Memory B cell (primary cell): ENCODE results near the gene OGG1.
A peak's percentile ranks its signal among the peaks of the same experiment; 100 is the strongest.

ENCODE experiments used
- ATAC-seq: fragments of 150-1000 bp; cut with Tn5 transposase; 2 replicates; pipeline ENCODE4 v1.10.0; 2021; ENCODE audit warnings: low read depth, mild to moderate bottlenecking, moderate library complexity
- DNase-seq, 2 donors: peaks; one replicate each; pipeline ENCODE4 v3.0.0; 2022; ENCODE audit warnings: low spot score in 2 of 2
- H3K27ac Mint-ChIP-seq: one replicate; pipeline ENCODE4 v1.8.0; 2022; ENCODE audit warnings: mild to moderate bottlenecking, moderate library complexity, mixed read lengths
- H3K27me3 Mint-ChIP-seq: one replicate; pipeline ENCODE4 v1.8.0; 2022; ENCODE audit warnings: mixed read lengths
- H3K36me3 Mint-ChIP-seq: one replicate; pipeline ENCODE4 v1.8.0; 2022; ENCODE audit warnings: mild to moderate bottlenecking, mixed read lengths
- H3K4me1 Mint-ChIP-seq: one replicate; pipeline ENCODE4 v1.8.0; 2022; ENCODE audit warnings: mixed read lengths
- H3K4me3 Mint-ChIP-seq: one replicate; pipeline ENCODE4 v1.8.0; 2022; ENCODE audit warnings: mild to moderate bottlenecking, moderate library complexity, mixed read lengths
- H3K9me3 Mint-ChIP-seq: one replicate; pipeline ENCODE4 v1.8.0; 2022; ENCODE audit warnings: mixed read lengths

OGG1 gene

DNA sequence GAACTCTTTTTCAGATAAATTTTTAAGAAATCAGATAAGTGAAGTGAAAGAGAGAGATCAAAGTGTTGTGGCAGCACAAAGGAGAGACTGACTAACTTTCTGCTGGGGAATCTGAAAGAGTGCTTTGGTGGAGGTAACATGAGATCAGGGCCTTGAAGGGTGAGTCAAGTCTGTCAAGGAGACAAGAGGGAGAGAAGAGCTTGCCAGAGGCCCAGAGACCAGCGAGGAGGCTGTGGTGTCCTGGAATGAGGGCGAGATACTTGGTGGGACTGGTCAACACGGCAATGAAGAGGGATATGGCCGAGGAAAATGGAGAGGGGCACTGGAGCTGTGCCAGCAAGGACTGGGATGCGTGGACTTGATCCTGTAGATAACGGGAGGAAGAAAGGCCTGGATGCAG is 38.0 kb downstream of the OGG1 start:
- peak overlapping the region; percentile 14 for H3K27ac Mint-ChIP-seq
- peaks cover 32% of the 10 kb centered on the region for H3K36me3 Mint-ChIP-seq
- H3K9me3 Mint-ChIP-seq: no peaks in the 10 kb centered on the region
- H3K27me3 Mint-ChIP-seq: no peaks in the 10 kb centered on the region
- ATAC-seq: no peak
- DNase-seq: no peak
- no peak overlapping the region for H3K4me3 Mint-ChIP-seq
- peaks cover 26% of the 10 kb centered on the region for H3K4me1 Mint-ChIP-seq

DNA sequence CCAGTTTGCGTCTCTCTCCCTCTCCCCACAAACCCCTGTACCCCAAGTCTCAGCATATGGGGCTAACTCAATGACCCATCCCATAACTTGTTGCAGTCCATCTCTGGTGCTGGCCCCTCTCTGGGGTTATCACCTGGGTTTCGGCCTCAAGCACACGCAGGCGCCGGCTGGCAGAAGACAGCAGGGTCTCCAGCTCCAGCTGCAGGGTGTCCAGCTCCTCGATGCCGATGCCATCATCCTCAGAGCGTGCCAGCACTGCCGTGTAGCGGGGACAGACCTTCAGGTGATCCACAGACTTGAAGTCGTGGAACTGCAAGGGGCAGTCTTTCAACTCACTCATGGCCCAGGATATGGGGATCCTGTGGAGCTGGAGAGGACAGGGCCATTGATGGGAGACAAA is 41.4 kb downstream of the OGG1 start:
- H3K4me3 Mint-ChIP-seq: peak overlapping the region; percentile 1
- H3K4me1 Mint-ChIP-seq: peaks cover 40% of the 10 kb centered on the region
- peaks cover 34% of the 10 kb centered on the region for H3K36me3 Mint-ChIP-seq
- no peaks in the 10 kb centered on the region for H3K27me3 Mint-ChIP-seq
- no peaks in the 10 kb centered on the region for H3K9me3 Mint-ChIP-seq
- no peak overlapping the region for H3K27ac Mint-ChIP-seq
- no peak for ATAC-seq
- no peak for DNase-seq

GRCh38 chr3:9791790-9792404 is 42.1 kb downstream of the OGG1 start:
- Mint-ChIP-seq H3K27me3 (no peaks in the 10 kb centered on the region), H3K4me3 (peak overlapping the region; percentile 96), H3K9me3 (no peaks in the 10 kb centered on the region), H3K36me3 (peaks cover 33% of the 10 kb centered on the region), H3K4me1 (peaks cover 44% of the 10 kb centered on the region), H3K27ac (peak overlapping the region; percentile 98)
- ATAC-seq (no peak), DNase-seq (no peak)

DNA sequence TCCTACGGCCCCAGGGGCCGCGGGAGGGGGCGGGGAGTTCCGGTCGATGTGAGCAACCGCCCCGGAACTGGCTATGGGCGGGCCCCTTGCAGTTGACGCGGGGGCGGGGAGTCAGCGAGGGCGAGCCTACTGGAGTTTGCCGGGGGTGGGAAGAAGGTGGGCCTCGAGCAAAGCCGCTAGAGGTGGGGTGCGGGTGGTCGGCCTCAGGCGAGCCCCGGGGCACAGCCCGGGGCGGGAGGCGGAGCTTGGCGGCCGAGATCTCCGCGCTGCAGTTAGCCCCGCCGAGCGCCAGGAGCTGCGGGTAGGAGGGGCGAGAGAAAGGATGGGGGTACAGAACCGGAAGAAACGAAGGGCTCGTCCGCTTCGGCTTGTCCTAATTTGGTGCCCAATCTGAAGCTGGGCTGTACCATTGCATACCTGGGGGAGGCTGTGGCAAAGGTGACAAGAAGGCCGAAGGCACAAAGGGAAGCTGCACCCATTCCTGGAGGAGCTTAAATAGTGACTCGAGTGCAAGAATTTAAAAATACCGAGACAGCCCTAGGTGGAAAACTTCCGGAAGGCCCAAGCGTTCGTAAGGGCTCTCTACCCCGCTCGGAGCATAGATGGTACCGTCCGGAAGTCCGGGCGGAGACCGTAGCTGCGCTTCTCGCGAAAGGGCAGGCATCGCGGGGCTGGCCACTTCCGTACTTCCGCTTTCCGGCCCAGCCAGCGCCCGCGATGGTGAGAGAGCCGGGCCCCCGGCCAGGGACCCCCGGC is 42.8 kb downstream of the OGG1 start, which contains the start of the genes ARPC4 and TADA3:
Gene ARPC4, plus strand, starts transcription at position 678 of the 756 bp plus-strand sequence. Its CDS starts 40 bp downstream, at position 718.
Gene TADA3, minus strand, starts transcription at position 69 of the 756 bp plus-strand sequence. CDS start 1,007 bp downstream, outside the sequence.
- Mint-ChIP-seq H3K9me3 (no peaks in the 10 kb centered on the region), H3K36me3 (peaks cover 33% of the 10 kb centered on the region), H3K4me1 (peaks cover 48% of the 10 kb centered on the region), H3K4me3 (peak within 1 kb of the TSS; percentile 96), H3K27me3 (no peaks in the 10 kb centered on the region), H3K27ac (peak within 1 kb of the TSS; percentile 98)
- peak; percentile 89 to 90 for DNase-seq
- ATAC-seq: peak; percentile 73

GRCh38 chr3:9793161-9793781 is 43.5 kb downstream of the OGG1 start:
- Mint-ChIP-seq H3K4me1 (peaks cover 48% of the 10 kb centered on the region), H3K36me3 (peaks cover 34% of the 10 kb centered on the region), H3K9me3 (no peaks in the 10 kb centered on the region), H3K27ac (peak overlapping the region; percentile 98), H3K4me3 (peak overlapping the region; percentile 96), H3K27me3 (no peaks in the 10 kb centered on the region)
- DNase-seq (no peak), ATAC-seq (no peak)

GRCh38 chr3:9794400-9794799 is 44.6 kb downstream of the OGG1 start:
- peaks cover 45% of the 10 kb centered on the region for H3K4me1 Mint-ChIP-seq
- H3K27ac Mint-ChIP-seq: peak overlapping the region; percentile 98
- peaks cover 30% of the 10 kb centered on the region for H3K36me3 Mint-ChIP-seq
- no peaks in the 10 kb centered on the region for H3K27me3 Mint-ChIP-seq
- H3K4me3 Mint-ChIP-seq: peak overlapping the region; percentile 96
- H3K9me3 Mint-ChIP-seq: no peaks in the 10 kb centered on the region
- no peak for ATAC-seq
- no peak for DNase-seq

- H3K4me3 Mint-ChIP-seq: peak overlapping the region; percentile 54
- DNase-seq (peak in 1 of 2 donors; percentile 63), ATAC-seq (peak; percentile 61)
- no peaks in the 10 kb centered on the region for H3K27me3 Mint-ChIP-seq
- peak overlapping the region; percentile 98 for H3K27ac Mint-ChIP-seq
- peaks cover 25% of the 10 kb centered on the region for H3K36me3 Mint-ChIP-seq
- H3K9me3 Mint-ChIP-seq: no peaks in the 10 kb centered on the region
- H3K4me1 Mint-ChIP-seq: peaks cover 42% of the 10 kb centered on the region
Measured at GRCh38 chr3:9795207-9795606, 45.5 kb downstream of the OGG1 start.

DNA sequence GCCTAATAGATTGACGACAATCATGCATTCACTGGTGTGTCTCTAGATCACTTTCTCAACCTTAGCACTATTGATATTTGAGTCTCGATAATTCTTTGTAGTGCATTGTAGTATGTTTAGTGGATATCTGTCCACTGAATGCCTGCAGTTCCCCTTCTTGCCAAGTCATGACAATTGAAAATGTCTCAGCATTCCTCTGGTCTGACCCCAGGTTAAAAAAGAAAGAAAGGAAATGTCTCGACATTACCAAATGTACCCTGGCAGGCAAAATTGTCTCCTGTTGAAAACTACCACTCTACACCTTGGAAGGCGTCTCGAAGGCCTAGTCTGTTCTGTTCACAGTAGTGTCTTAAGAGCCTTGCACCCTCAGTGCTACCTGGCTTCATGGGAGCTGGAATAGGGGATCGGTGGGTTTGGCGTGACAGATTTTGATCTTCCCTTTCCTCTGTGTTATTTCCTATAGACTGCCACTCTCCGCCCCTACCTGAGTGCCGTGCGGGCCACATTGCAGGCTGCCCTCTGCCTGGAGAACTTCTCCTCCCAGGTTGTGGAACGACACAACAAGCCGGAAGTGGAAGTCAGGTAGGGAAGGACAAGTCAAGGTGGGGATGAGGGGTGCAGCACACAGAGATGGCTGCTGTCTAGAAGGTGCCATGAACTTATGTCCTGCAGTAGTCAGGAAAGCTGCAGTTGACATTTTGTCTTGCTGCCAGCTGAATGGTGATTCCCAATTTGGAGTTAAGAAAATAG is 47.6 kb downstream of the OGG1 start:
- Mint-ChIP-seq H3K27ac (peak overlapping the region; percentile 70), H3K36me3 (peaks cover 25% of the 10 kb centered on the region), H3K9me3 (no peaks in the 10 kb centered on the region), H3K4me1 (peaks cover 28% of the 10 kb centered on the region), H3K27me3 (no peaks in the 10 kb centered on the region), H3K4me3 (no peak overlapping the region)
- DNase-seq: no peak
- no peak for ATAC-seq

DNA sequence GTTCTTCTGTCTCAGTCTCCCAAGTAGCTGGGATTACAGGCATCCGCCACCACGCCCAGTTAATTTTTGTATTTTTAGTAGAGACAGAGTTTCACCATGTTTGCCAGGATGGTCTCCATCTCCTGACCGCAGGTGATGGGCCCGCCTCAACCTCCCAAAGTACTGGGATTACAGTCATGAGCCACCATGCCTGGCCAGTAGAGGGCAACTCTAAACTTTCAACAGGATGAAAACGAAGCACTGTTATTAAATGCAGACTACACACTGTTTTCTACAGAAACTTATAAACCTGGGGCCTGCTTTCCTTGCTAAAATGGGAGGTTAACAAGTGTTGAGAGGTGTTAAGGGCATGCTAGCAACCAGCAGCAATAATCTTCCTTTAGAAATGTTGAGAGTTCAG is 50.8 kb downstream of the OGG1 start:
- Mint-ChIP-seq H3K27me3 (no peaks in the 10 kb centered on the region), H3K4me1 (peaks cover 16% of the 10 kb centered on the region), H3K9me3 (no peaks in the 10 kb centered on the region), H3K4me3 (no peak overlapping the region), H3K36me3 (peaks cover 30% of the 10 kb centered on the region), H3K27ac (no peak overlapping the region)
- DNase-seq (no peak), ATAC-seq (no peak)

DNA sequence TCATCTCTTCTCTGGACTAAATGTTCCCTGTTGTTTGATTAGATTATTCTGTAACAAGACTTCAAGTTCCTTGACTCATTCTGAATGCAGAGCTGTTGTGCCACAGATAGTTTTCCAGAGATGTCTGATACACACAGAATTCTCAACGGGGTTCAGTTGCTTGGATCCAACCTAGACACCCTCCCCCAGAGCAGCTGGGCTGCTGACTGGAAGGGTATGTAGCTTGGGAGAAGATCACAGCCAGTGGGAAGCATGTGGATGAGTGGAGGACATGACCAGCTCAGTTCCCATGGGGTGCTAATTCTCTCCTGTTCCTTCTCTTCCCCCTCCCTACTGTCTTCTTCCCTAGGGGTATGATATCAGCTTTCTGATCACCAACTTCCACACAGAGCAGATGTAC is 53.7 kb downstream of the OGG1 start:
- peaks cover 19% of the 10 kb centered on the region for H3K36me3 Mint-ChIP-seq
- no peaks in the 10 kb centered on the region for H3K27me3 Mint-ChIP-seq
- no peak for ATAC-seq
- H3K27ac Mint-ChIP-seq: peak overlapping the region; percentile 31
- no peaks in the 10 kb centered on the region for H3K9me3 Mint-ChIP-seq
- DNase-seq: no peak
- peaks cover 15% of the 10 kb centered on the region for H3K4me1 Mint-ChIP-seq
- no peak overlapping the region for H3K4me3 Mint-ChIP-seq

DNA sequence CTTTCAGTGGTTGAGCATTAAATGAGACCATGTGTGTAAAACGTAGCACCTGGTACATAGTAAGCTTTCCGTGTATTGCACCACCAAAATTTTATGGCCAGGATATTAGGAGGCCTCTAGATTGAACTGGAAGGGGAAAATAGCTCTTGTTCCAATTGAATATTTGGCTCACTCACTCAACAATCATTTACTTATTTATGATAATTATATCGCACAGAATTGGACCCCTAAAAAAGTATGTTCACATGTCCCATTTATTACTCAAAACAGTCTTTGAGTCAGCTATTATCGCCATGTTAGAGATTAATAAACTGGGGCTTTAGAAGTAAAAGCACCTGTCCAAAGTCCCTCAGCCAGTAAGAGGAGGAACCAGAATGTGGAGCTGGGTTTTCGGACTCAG is 55.2 kb downstream of the OGG1 start:
- no peak overlapping the region for H3K4me3 Mint-ChIP-seq
- peak overlapping the region; percentile 20 for H3K27ac Mint-ChIP-seq
- H3K4me1 Mint-ChIP-seq: peaks cover 27% of the 10 kb centered on the region
- no peaks in the 10 kb centered on the region for H3K9me3 Mint-ChIP-seq
- H3K36me3 Mint-ChIP-seq: peaks cover 19% of the 10 kb centered on the region
- DNase-seq (no peak), ATAC-seq (no peak)
- H3K27me3 Mint-ChIP-seq: no peaks in the 10 kb centered on the region

- Mint-ChIP-seq H3K27me3 (no peaks in the 10 kb centered on the region), H3K4me3 (no peak overlapping the region), H3K36me3 (peaks cover 16% of the 10 kb centered on the region), H3K9me3 (no peaks in the 10 kb centered on the region), H3K4me1 (peaks cover 36% of the 10 kb centered on the region), H3K27ac (no peak overlapping the region)
- no peak for ATAC-seq
- no peak for DNase-seq
Measured at GRCh38 chr3:9806137-9806536, 56.4 kb downstream of the OGG1 start.
